ENCODE results near the gene ALAS1. TPM values are rescaled to one million over a fixed set of nuclear protein-coding genes. Genes with fewer than 3 reads are reported as not detected.

The ALAS1 gene
- total RNA-seq, 1 experiment from 2014 or later, result 89.4 TPM

DNA sequence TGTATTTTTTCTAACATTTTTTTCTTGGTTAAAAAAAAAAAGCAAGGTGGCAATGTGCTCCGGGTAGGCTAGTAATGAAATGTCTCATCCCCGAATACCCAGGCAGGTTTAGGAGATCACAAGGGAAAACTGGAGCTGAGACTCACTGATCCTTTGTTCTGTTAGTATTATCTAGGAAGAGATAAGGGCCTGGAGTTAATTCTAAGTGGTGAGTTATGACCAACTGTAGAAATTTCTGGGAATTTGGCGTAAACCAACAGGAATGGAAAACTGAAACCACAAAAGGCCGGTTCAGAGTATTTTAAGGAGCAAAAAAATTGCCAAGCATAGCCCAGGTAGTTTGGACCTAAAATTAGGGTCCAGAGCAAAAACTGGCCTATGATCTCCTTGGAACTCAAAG lies 60.0 kb downstream of the ALAS1 start:
- Histone ChIP-seq H3K27ac (ENCODE audit: low read length) (no peak overlapping the region), H3K4me3 (ENCODE audit: low read depth in 2 of 2, low read length in 2 of 2) (no peak overlapping the region), H3K27me3 (ENCODE audit: control insufficient read depth, insufficient read depth, low read length) (no peaks in the 10 kb centered on the region), H3K4me1 (ENCODE audit: control insufficient read depth, insufficient read depth, low read length) (no peaks in the 10 kb centered on the region), H3K9me3 (ENCODE audit: control insufficient read depth, insufficient read depth, low read depth, low read length) (no peaks in the 10 kb centered on the region), H3K36me3 (ENCODE audit: control insufficient read depth, insufficient read depth, low read length) (peaks cover 37% of the 10 kb centered on the region)
- in situ Hi-C loops (cut with HindIII; ENCODE audit: low pct_unique_long_range_greater_than_20kb, low sequenced_read_pairs), result no loop called here
- ATAC-seq, result no peak
- no peak for DNase-seq (ENCODE audit: low read depth, low spot score)
- TF ChIP-seq, protein P1, sequence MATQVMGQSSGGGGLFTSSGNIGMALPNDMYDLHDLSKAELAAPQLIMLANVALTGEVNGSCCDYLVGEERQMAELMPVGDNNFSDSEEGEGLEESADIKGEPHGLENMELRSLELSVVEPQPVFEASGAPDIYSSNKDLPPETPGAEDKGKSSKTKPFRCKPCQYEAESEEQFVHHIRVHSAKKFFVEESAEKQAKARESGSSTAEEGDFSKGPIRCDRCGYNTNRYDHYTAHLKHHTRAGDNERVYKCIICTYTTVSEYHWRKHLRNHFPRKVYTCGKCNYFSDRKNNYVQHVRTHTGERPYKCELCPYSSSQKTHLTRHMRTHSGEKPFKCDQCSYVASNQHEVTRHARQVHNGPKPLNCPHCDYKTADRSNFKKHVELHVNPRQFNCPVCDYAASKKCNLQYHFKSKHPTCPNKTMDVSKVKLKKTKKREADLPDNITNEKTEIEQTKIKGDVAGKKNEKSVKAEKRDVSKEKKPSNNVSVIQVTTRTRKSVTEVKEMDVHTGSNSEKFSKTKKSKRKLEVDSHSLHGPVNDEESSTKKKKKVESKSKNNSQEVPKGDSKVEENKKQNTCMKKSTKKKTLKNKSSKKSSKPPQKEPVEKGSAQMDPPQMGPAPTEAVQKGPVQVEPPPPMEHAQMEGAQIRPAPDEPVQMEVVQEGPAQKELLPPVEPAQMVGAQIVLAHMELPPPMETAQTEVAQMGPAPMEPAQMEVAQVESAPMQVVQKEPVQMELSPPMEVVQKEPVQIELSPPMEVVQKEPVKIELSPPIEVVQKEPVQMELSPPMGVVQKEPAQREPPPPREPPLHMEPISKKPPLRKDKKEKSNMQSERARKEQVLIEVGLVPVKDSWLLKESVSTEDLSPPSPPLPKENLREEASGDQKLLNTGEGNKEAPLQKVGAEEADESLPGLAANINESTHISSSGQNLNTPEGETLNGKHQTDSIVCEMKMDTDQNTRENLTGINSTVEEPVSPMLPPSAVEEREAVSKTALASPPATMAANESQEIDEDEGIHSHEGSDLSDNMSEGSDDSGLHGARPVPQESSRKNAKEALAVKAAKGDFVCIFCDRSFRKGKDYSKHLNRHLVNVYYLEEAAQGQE (IDR thresholded peaks at IDR 0.05; ENCODE audit: insufficient read depth in 1 of 2, low read depth in 2 of 2, low read length in 1 of 2), result no peak
- no peak for TF ChIP-seq TCF7L2 (IDR thresholded peaks at IDR 0.05; ENCODE audit: low read depth, low read length)
- no peak for TF ChIP-seq SIN3A (IDR thresholded peaks at IDR 0.05; ENCODE audit: borderline replicate concordance, insufficient read depth, low read depth, low read length)
- TF ChIP-seq, protein P2, sequence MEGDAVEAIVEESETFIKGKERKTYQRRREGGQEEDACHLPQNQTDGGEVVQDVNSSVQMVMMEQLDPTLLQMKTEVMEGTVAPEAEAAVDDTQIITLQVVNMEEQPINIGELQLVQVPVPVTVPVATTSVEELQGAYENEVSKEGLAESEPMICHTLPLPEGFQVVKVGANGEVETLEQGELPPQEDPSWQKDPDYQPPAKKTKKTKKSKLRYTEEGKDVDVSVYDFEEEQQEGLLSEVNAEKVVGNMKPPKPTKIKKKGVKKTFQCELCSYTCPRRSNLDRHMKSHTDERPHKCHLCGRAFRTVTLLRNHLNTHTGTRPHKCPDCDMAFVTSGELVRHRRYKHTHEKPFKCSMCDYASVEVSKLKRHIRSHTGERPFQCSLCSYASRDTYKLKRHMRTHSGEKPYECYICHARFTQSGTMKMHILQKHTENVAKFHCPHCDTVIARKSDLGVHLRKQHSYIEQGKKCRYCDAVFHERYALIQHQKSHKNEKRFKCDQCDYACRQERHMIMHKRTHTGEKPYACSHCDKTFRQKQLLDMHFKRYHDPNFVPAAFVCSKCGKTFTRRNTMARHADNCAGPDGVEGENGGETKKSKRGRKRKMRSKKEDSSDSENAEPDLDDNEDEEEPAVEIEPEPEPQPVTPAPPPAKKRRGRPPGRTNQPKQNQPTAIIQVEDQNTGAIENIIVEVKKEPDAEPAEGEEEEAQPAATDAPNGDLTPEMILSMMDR (IDR thresholded peaks at IDR 0.05), result no peak
- no peak for TF ChIP-seq POLR2AphosphoS5 (IDR thresholded peaks at IDR 0.05; ENCODE audit: low read depth, low read length)
- intact Hi-C loops (cut with micrococcal nuclease; ENCODE audit: unreplicated experiment), result no loop called here
- ChIA-PET POLR2A (no interaction called here), CTCF (interaction anchor here (0.6 kb wide), 1 partner anchor 110 kb away, joined by 3 read pairs; no protein-coding TSS in a partner anchor)
- BruUV-seq (replicated peaks), result no TSS peak

DNA sequence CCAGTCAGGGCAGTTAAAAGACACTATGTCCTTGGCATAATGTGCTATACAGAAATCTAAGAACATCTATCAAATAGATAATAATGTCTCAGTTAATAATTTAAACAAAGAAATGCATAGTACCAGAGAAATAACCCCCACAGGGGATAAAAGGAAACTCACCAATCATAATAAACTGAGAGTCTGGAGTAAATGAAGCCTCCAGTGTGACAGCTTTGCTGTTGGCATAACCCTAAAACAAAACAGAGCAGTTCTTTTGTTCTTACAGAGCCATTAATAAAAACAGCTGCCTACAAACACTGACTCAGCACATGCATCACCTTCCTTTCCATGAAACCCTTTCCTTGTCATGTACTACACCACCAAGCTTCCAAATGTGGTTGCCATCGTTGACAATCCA lies 61.1 kb downstream of the ALAS1 start:
- BruUV-seq (replicated peaks), result no TSS peak
- peaks cover 37% of the 10 kb centered on the region for H3K36me3 ChIP-seq (ENCODE audit: control insufficient read depth, insufficient read depth, low read length)
- H3K4me3 ChIP-seq (ENCODE audit: low read depth in 2 of 2, low read length in 2 of 2), result no peak overlapping the region
- in situ Hi-C loops (cut with HindIII; ENCODE audit: low pct_unique_long_range_greater_than_20kb, low sequenced_read_pairs) (no loop called here), intact Hi-C loops (cut with micrococcal nuclease; ENCODE audit: unreplicated experiment) (no loop called here)
- no peaks in the 10 kb centered on the region for H3K4me1 ChIP-seq (ENCODE audit: control insufficient read depth, insufficient read depth, low read length)
- TF ChIP-seq POLR2AphosphoS5 (IDR thresholded peaks at IDR 0.05; ENCODE audit: low read depth, low read length) (no peak), TCF7L2 (IDR thresholded peaks at IDR 0.05; ENCODE audit: low read depth, low read length) (no peak), SIN3A (IDR thresholded peaks at IDR 0.05; ENCODE audit: borderline replicate concordance, insufficient read depth, low read depth, low read length) (no peak)
- TF ChIP-seq, protein P2 (IDR thresholded peaks at IDR 0.05), result no peak
- TF ChIP-seq, protein P1 (IDR thresholded peaks at IDR 0.05; ENCODE audit: insufficient read depth in 1 of 2, low read depth in 2 of 2, low read length in 1 of 2), result no peak
- POLR2A ChIA-PET, result no interaction called here
- ATAC-seq (no peak), DNase-seq (ENCODE audit: low read depth, low spot score) (no peak)
- CTCF ChIA-PET, result no interaction called here
- no peak overlapping the region for H3K27ac ChIP-seq (ENCODE audit: low read length)
- H3K9me3 ChIP-seq (ENCODE audit: control insufficient read depth, insufficient read depth, low read depth, low read length), result no peaks in the 10 kb centered on the region
- H3K27me3 ChIP-seq (ENCODE audit: control insufficient read depth, insufficient read depth, low read length), result no peaks in the 10 kb centered on the region
